HG03520 (cell line): ENCODE results near the gene CIAO2A.
"Not testable (repeated sequence)": the region's sequence is repeated elsewhere in the genome, so short reads cannot be mapped to it uniquely, and the experiment has no call there.

ENCODE experiments used
- ATAC-seq: cut with Tn5 transposase; IDR thresholded peaks from one replicate; pipeline ENCODE4 v1.9.1; 2021; ENCODE audit warnings: mild to moderate bottlenecking, moderate library complexity; ENCODE audit not compliant: unreplicated experiment

Gene CIAO2A, protein sequence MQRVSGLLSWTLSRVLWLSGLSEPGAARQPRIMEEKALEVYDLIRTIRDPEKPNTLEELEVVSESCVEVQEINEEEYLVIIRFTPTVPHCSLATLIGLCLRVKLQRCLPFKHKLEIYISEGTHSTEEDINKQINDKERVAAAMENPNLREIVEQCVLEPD

DNA sequence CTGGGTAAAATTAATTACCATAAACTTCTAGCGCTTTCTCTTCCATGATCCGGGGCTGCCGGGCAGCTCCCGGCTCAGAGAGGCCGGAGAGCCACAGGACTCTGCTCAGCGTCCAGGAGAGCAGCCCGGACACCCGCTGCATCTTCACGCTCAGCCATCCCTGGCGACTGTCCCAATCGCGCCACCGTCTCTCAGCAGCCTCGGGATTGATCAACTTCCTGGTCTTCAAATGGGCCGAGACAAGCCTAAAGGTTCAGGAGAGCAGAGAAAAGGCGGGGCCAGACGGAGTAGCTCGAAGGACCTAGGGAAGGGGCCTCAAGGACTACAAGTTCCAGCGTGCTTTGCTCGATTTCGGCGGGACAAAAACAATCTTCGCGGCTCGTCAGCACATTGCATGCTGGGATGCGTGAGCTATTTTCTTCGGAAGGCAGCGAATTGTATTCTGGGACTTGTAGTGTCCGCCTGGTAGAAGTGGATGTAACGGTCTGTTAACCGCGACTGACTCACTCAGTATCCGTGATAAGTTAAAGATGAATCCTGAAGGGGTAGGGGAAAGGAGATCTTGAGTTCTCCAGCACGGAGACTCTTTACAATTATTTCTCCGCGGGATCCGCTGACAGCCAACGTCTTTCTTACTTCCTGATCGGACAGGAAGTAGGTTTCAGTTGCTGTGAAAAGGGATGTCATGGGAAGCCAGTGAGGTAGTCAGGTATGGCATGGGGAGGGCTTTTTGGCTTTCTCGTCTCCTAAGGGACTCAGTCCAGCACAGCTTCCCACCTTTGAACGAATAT is at the start of gene CIAO2A:
Gene CIAO2A, minus strand, starts transcription at position 212 of the 791 bp plus-strand sequence. Its CDS starts 70 bp downstream, at position 142.
- ATAC-seq = peak; percentile 63

DNA sequence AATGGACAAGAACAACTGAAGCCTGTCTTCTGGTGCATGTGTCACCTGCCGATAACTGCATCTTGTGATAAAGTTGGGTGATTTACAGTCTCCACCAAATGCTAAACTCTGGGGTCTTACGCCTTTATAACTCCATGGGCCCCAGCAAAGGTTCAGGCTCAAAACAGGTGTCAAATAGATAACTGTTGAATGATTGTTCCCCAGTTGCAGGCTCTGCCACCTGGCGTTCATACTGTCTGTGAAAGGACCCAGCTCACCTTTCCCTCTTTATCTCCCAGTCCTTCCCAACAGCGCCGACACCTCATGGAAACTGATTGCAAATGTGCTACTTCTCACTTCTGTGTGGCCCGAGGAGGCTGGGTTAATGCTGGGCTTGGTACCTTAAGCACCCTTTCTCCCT is 49.6 kb upstream of the CIAO2A start:
- no peak for ATAC-seq

DNA sequence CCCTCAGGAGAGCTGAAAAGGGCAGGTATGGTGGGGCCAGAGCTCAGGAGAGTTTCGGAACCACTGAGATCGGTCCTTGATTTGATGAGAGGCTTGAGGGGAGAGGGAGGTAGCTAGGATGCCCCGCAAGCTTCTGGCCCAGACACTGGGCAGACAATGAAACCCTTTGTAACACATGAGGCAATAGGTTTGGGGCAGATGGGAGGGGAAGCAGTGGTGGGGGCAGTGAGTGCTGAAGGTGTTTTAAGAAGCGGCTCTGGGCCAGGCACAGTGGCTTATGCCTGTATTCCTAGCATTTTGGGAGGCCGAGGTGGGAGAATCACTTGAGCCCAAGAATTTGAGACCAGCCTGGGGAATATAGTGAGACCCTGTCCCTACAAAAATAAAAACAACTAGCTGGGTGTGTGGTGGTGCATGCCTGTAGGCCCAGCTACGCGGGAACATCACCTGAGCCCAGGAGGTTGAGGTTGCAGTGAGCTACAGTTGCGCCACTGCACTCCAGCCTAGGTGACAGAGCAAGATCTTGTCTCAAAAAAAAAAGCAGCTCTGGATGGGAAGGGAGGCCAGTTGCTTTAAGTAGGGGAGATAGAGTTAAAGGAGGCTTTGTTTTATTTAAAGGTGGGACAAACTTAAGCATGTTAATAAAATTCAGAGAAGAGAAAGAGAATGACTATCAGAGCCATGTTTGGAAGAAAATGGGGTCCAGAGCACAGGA is 48.3 kb upstream of the CIAO2A start:
- no peak for ATAC-seq

DNA sequence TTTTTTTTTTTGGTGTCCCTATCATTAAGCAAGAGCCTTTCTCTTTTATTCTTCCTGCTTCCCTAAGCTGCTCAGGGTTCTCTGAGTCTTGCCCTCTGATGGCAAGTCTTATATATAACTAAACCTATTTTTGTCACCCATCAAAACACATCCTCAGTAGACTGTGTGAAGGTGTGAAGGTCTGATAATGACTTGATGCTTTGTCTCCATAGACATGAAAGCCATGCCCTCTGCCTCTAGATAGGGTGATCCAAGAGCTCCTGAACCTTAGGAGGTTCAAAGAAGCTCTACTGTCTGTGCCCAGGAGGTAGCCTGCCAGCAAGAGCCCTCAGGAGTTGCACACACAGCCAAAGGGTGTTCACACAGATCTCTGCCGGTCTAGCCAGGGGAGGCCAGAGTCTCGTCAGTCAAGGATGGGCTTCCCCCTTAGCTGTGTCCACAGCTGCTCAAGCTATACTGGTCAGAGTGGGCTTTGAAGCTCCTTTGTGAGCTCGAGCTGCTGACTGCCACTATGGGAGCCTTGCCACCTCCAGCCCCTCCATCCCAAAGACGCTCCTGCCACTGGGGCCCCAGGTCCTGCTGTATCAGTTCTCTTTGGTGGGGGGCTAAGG is 44.8 kb upstream of the CIAO2A start:
- no peak for ATAC-seq

DNA sequence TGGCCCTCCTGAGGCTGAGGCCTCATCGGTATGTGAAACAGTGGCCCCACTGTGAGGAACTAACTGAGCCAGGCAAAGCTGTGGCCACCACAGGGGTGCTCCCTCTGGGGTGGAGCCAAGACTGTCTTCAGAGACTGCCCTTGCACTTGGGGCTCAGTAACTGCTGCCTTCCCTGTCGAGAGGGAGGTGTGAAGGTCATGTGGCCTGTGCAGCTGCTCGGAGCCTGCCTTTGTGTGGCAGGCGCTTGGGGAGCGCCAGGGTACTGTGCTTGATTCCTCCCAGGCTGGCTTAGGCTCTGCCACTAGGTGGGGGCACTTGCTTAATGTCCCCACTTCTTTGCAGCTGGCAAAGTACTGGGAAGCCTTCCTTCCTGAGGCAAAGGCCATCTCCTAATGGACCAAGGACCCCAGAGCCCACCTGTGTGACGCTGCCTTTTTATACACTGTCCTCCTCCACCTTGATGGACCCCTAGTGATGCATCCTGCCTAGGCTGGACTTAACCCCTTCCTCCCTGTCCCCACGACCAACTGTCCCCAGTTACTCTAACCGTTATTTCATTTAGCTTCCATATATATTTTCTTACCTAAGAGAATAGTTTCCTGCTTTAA is 43.7 kb upstream of the CIAO2A start:
- no peak for ATAC-seq

DNA sequence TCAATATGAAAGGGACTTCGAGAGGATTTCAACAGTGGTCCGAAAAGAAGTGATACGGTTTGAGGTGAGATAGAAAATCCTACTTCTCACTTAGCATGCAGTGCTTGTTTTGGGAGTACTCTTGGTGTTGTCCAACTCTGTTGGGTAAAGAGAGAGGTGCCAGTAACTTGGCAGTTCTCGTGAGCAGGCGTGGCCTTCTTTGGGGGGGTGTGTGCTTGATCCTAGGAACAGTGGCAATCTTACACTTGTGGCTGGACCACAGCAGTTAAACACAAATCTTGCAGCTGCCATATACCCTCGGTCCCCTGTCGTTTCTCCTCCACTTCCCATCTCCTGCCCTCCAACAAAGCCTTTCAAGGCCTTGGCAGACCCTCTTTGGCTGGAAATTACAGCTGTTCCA is 42.7 kb upstream of the CIAO2A start:
- ATAC-seq = no peak

DNA sequence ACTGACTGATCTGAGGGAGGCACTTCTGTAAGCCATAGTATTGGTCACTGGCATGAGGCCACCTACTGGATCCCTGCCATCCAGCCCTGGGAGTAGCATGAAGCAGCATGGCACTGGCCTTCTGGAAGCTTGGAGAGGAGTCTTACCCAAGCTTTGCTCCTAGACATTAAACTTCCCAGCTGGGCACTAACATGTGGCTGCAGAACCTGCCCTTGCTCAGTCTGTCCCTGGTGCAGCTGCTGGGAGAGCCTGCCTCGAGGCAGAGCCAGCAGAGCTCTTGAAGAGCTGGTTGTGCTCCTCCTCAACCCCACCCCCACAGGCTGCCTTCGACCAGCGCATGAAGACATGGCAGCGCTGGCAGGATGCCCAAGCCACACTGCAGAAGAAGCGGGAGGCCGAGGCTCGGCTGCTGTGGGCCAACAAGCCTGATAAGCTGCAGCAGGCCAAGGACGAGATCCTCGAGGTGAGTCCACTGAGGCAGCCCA is 40.7 kb upstream of the CIAO2A start:
- no peak for ATAC-seq

DNA sequence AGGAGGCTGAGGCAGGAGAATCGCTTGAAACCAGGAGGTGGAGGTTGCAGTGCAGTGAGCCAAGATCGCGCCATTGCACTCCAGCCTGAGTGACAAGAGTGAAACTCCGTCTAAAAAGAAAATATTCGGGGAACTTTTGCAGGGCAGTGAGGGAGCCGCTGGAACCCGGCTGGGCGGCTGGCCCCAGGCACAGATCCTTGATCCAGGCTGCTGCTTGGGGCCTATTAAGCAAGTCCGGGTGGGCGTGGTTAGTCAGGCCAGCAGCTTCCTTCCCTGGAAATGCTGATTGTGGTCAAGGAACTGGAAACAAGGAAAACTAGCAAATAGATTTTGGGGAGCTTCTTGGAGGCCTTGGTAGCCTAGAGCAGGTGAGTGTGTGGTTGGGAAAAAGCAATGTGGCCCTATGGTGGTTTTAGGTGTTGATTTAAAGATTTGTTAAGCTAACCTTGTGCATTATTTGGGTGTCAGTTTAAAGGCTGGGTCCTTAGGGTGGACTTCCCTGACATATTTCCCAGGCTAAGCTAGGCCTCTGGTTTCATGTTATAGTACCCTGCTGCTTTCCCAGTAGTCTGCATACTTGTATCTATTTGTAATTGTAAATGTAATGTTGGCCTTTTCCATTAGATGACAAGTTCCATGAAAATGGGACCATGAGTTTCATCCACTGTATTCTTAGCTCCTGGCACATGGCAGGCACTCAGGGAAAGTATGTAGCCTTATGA is 40.1 kb upstream of the CIAO2A start:
- no peak for ATAC-seq

DNA sequence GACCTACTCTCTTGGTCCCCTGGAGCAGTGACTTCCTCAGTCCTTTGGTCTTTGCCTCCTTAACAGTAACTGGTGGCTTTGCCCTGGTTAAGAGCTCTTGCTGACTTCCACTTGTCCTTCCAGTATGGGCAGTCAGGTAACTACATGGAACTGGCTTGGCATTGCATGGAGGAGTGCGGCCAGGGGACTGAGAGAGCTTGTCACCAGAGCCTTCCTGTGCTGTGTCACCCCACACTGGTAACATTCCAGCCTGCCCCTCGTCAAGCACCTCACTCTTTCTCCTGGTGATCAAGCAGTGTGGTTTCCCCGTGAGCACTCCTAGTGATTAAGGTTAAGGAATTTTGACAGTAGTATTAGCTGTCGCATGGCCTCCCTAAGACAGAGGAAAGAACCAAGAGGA is 38.6 kb upstream of the CIAO2A start:
- no peak for ATAC-seq

DNA sequence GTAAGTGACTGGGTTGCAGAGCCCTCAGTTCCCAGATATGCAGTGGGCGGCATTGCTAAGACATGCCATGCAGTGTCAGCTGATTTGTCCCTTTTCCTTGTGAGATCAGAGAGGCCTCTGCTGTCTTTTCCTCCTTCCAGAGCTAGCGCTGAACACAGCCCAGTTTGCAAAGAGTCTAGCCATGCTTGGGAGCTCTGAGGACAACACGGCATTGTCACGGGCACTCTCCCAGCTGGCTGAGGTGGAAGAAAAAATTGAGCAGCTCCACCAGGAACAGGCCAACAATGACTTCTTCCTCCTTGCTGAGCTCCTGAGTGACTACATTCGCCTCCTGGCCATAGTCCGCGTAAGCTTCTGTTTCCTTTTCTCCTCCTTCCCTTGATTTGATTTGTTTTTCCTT is 37.9 kb upstream of the CIAO2A start:
- no peak for ATAC-seq

DNA sequence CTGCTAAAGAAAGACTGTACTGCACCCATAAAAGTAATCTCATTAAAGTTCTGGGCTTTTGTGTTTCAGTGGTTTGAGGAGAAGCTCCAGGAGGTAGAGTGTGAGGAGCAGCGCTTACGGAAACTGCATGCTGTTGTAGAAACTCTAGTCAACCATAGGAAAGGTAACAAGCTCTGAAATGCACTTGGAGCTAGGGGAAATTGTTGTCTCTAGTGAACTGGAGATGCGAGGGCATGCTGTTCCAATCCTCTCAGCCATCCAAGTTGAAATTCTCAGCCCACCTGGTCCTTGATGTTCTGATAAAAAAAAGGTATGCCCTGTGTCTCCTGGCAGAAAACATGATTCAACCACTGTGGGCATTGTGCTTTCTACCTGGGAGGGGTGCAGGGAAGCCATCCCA is 36.5 kb upstream of the CIAO2A start:
- no peak for ATAC-seq

DNA sequence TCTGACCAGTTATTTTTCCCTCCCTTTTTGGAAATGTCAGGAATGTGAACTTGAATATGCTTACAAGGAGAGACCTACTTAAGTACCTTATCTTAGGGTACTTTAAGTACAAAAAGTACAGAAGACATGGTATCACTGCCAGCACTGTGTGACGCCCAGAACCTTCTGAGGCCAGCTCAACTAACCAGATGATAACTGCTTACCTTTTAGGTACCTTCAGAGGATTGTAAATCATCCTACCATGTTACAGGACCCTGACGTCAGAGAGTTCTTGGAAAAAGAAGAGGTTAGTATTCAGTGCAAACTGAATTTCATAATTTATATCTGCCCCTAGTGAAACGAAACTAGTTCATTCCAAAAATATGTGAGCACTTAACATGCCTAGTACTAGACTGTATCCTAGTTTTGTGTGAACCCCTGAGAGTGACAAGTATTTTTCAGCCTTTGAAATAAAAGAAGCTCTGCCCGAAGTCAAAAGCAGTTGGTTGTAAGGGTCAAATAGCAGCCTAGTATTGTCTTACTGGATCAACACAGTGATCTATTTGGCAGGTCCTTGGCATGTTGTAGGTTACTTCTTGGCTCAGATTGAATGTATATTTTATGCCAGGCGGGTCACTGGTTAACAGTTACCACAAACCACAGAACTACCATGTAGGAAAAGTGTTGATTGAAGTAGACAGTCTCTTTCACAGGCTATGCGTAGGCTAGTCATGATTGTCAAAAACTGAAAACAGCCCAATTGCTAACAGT is 34.1 kb upstream of the CIAO2A start:
- ATAC-seq = no peak

DNA sequence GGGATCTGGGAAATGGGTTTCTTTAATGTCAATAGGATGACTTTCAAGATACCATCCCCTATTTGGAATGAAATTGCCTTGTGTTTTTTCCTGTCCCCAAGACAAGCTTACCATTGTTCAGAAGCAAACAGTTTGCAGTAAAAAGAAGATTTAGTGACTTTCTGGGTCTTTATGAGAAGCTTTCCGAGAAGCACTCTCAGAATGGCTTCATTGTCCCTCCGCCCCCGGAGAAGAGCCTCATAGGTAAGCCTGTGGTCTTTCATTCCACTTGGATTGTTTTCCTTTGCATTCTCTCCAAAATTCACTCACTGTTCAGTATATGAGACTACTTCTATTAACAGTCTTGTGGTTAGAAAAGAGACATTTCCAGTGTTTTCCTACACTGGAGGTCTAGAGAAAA is 32.3 kb upstream of the CIAO2A start:
- no peak for ATAC-seq

DNA sequence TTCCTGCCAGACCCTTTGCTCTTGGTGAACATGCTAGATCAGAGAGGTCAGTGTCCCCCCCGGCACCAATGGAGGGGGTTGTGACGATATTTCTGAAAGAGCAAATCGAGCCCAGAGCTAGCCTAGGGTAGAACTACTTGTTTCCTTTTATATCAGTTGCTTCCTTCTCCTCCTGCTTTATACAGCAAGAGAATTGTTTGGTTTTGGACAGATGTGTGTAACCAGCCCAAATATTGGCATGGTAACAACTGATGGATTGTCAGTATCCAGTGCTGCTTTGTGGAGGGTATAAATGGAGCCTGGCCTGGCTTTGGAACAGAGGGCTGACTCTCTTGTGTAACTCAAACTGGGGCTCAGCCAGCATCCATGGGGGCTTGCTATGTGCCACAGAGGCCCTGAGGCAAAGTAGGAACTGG is 29.3 kb upstream of the CIAO2A start:
- ATAC-seq = no peak

DNA sequence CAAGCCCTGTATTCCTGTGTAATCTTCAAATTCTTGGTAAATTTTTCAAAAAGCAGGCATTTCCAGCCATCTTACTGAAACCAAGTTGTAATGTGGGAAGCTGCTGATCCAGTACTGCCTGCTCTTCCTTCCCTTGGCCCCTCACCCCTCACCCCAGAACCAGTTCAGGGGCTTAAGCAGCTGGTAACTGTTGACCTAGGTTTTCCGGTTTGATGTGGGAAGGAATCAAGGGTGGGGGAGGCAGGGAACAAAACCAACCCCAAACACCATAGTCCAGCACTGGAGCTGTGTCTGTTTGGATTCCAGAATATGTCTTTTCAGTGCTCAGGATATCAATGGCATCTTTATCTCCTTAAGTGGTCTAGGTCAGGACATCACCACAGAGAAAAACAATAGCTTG is 28.8 kb upstream of the CIAO2A start:
- no peak for ATAC-seq

DNA sequence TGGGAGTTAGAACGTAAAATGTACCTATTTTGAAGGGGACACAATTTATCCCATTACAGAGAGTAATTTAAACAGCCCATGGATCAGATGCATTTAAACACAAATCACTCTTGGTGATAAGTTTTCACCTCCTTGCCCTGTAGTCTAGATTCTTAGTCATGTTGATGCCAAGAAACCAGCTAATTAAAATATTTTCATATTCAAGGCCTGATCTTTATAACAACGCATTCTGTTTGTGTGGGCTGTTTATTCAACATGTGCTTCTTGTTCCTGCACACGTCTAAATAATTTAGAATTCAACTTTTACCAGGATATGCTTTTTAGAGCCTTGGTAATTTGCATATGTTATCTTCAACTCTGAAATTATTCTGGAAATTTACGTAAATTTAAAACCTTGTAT is 28.0 kb upstream of the CIAO2A start:
- no peak for ATAC-seq

DNA sequence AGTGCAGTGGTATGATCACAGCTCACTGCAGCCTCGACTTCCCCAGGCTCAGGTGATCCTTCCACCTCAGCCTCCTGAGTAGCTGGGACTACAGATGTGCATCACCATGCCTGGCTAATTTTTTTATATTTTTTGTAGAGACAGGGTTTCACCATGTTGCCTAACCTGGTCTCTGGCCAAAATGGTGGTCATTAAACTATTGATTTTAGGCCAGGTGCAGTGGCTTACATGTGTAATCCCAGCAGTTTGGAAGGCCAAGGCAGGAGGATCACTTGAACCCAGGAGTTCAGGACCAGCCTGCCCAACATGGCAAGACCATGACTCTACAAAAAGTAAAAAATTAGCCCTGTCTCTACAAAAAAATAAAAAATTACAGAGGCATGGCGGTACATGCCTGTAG is 26.7 kb upstream of the CIAO2A start:
- ATAC-seq = not testable (repeated sequence)

DNA sequence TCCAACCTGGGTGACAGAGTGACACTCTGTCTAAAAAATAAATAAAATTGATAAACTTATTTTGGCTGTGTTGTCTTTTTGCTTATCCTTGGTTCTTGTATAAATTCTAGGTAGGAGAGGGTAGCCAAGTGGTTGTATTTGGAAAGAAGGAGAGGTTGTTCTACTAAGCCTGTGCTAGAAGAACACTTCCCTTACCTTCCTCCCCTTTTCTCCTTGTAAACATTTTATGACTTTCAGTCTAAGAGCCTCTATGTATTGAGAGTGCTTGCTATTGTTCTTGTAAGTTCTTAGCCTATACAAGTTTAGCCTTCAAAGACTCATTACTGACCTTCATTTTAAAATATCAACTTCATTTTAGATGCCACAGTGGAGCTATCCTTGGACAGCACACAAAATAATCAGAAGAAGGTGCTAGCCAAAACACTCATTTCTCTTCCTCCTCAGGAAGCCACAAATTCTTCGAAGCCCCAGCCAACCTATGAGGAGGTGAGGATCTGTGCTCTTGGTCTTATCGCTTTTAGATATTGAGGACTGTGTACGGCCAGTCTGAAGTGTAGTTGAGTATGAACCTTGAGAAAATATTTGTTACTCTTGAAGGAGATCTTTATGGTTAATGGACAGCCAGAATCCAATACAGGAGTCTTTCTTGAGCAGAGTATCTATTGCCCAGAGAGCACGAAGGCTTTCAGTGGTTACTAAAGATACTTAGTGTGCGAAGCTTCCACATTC is 24.3 kb upstream of the CIAO2A start:
- no peak for ATAC-seq

DNA sequence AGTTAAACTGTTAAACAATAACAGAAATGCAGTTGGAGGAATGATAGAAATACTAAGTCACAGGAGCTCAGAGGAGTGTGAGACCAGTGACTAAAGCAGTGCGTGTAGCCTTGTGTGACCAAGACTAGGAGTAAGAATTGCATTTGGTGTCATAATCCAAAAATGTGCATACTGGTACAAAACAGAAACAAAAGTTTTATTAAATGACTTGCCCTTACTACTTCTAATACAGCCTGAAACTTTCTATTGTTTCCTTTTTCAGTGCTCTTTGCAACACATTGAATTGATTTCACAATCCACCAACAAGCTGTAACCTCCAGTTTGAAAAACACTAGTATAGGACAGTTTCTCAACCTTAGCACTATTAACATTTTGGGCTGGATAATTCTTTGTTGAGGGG is 19.3 kb upstream of the CIAO2A start:
- no peak for ATAC-seq
